Duodenal mucosa (tissue), 2 donors: ENCODE measurements around the gene EIF2A.
A peak's percentile ranks its signal among the peaks of the same experiment; 100 is the strongest.
"Not testable (repeated sequence)": the region's sequence is repeated elsewhere in the genome, so short reads cannot be mapped to it uniquely, and the experiment has no call there.

ENCODE experiments used
- H3K27ac ChIP-seq: one replicate; pipeline ENCODE4 v1.7.0; 2013; ENCODE audit warnings: low read depth, low read length
- H3K27me3 ChIP-seq, 2 donors: one replicate each; pipeline ENCODE4 v1.7.0; 2013; ENCODE audit warnings: low read length in 2 of 2, control low read depth in 1 of 2; ENCODE audit not compliant: insufficient read depth in 2 of 2, control insufficient read depth in 1 of 2
- H3K36me3 ChIP-seq, 2 donors: one replicate each; pipeline ENCODE4 v1.7.0; 2013; ENCODE audit warnings: low read length in 2 of 2, control low read depth in 1 of 2; ENCODE audit not compliant: insufficient read depth in 2 of 2, control insufficient read depth in 1 of 2
- H3K4me1 ChIP-seq, 2 donors: one replicate each; pipeline ENCODE4 v1.7.0; 2013; ENCODE audit warnings: low read length in 2 of 2, control low read depth in 1 of 2; ENCODE audit not compliant: insufficient read depth in 2 of 2, control insufficient read depth in 1 of 2
- H3K4me3 ChIP-seq, 2 donors: one replicate each; pipeline ENCODE4 v1.7.0; 2013; ENCODE audit warnings: low read length in 2 of 2, low read depth in 1 of 2
- H3K9ac ChIP-seq, 2 donors: one replicate each; pipeline ENCODE4 v1.7.0; 2013; ENCODE audit warnings: low read length in 2 of 2, low read depth in 1 of 2
- H3K9me3 ChIP-seq, 2 donors: one replicate each; pipeline ENCODE4 v1.7.0; 2013; ENCODE audit warnings: low read length in 2 of 2, control low read depth in 1 of 2; ENCODE audit not compliant: control insufficient read depth in 1 of 2

EIF2A gene

GRCh38 chr3:150600647-150601530 lies 54.3 kb downstream of the EIF2A start:
- not testable (repeated sequence) for H3K27ac ChIP-seq, H3K27me3 ChIP-seq, H3K9ac ChIP-seq, H3K9me3 ChIP-seq, H3K36me3 ChIP-seq
- Histone ChIP-seq H3K4me3 (peak overlapping the region in 1 of 2 donors; percentile 28), H3K4me1 (peaks cover 8 to 11% of the 10 kb centered on the region in 2 donors)

- H3K9me3 ChIP-seq: no peaks in the 10 kb centered on the region
- H3K36me3 ChIP-seq: no peaks in the 10 kb centered on the region
- no peaks in the 10 kb centered on the region for H3K27me3 ChIP-seq
- H3K4me1 ChIP-seq: peaks cover 23 to 26% of the 10 kb centered on the region in 2 donors
- peak overlapping the region; percentile 99 for H3K27ac ChIP-seq
- peak overlapping the region; percentile 98 to 99 for H3K9ac ChIP-seq
- peak overlapping the region; percentile 98 to 100 for H3K4me3 ChIP-seq
Observed at GRCh38 chr3:150602426-150603152, 56.0 kb downstream of the EIF2A start.

GRCh38 chr3:150603153-150603979 lies 56.8 kb downstream of the EIF2A start, which contains the start of gene SELENOT:
Gene SELENOT, plus strand, starts transcription at chr3:150603321. Its CDS starts 42 bp downstream, at chr3:150603363.
- H3K36me3 ChIP-seq: no peaks in the 10 kb centered on the region
- H3K27ac ChIP-seq: peak within 1 kb of the TSS; percentile 99
- no peaks in the 10 kb centered on the region for H3K9me3 ChIP-seq
- H3K27me3 ChIP-seq: no peaks in the 10 kb centered on the region
- H3K9ac ChIP-seq: peak within 1 kb of the TSS; percentile 98 to 99
- H3K4me3 ChIP-seq: peak within 1 kb of the TSS; percentile 98 to 100
- H3K4me1 ChIP-seq: peaks cover 25 to 31% of the 10 kb centered on the region in 2 donors

- Histone ChIP-seq H3K27ac (peak overlapping the region; percentile 99), H3K4me1 (peaks cover 25 to 35% of the 10 kb centered on the region in 2 donors), H3K9ac (peak overlapping the region; percentile 98 to 99), H3K4me3 (peak overlapping the region; percentile 98 to 100), H3K9me3 (no peaks in the 10 kb centered on the region), H3K36me3 (no peaks in the 10 kb centered on the region), H3K27me3 (no peaks in the 10 kb centered on the region)
Observed at GRCh38 chr3:150603980-150604319, 57.4 kb downstream of the EIF2A start.

GRCh38 chr3:150605998-150606641 lies 59.5 kb downstream of the EIF2A start:
- Histone ChIP-seq H3K9ac (no peak overlapping the region), H3K27ac (no peak overlapping the region), H3K36me3 (no peaks in the 10 kb centered on the region), H3K9me3 (no peaks in the 10 kb centered on the region), H3K27me3 (no peaks in the 10 kb centered on the region), H3K4me1 (peaks cover 25 to 44% of the 10 kb centered on the region in 2 donors), H3K4me3 (no peak overlapping the region)

- no peak overlapping the region for H3K9ac ChIP-seq
- no peaks in the 10 kb centered on the region for H3K27me3 ChIP-seq
- H3K27ac ChIP-seq: no peak overlapping the region
- peak overlapping the region; percentile 18 to 22 for H3K4me3 ChIP-seq
- H3K9me3 ChIP-seq: no peaks in the 10 kb centered on the region
- H3K4me1 ChIP-seq: peaks cover 25 to 44% of the 10 kb centered on the region in 2 donors
- H3K36me3 ChIP-seq: peaks cover 0 to 3% of the 10 kb centered on the region in 2 donors
Observed at GRCh38 chr3:150607267-150608065, 60.9 kb downstream of the EIF2A start.

GRCh38 chr3:150609988-150610387 lies 63.4 kb downstream of the EIF2A start:
- Histone ChIP-seq H3K4me1 (peaks cover 22 to 38% of the 10 kb centered on the region in 2 donors), H3K4me3 (no peak overlapping the region), H3K36me3 (peaks cover 0 to 3% of the 10 kb centered on the region in 2 donors), H3K27me3 (no peaks in the 10 kb centered on the region), H3K9ac (no peak overlapping the region), H3K27ac (no peak overlapping the region), H3K9me3 (no peaks in the 10 kb centered on the region)

- Histone ChIP-seq H3K4me3 (no peak overlapping the region), H3K27me3 (no peaks in the 10 kb centered on the region), H3K9me3 (no peaks in the 10 kb centered on the region), H3K9ac (no peak overlapping the region), H3K27ac (no peak overlapping the region), H3K36me3 (peaks cover 0 to 3% of the 10 kb centered on the region in 2 donors), H3K4me1 (peaks cover 18 to 34% of the 10 kb centered on the region in 2 donors)
Observed at GRCh38 chr3:150610785-150611184, 64.2 kb downstream of the EIF2A start.

GRCh38 chr3:150611666-150612065 lies 65.1 kb downstream of the EIF2A start:
- Histone ChIP-seq H3K27ac (no peak overlapping the region), H3K9me3 (no peaks in the 10 kb centered on the region), H3K4me1 (peaks cover 11 to 27% of the 10 kb centered on the region in 2 donors), H3K4me3 (no peak overlapping the region), H3K27me3 (no peaks in the 10 kb centered on the region), H3K9ac (no peak overlapping the region), H3K36me3 (peaks cover 0 to 3% of the 10 kb centered on the region in 2 donors)
